ENCODE data around the gene PRIMPOL.

DNA sequence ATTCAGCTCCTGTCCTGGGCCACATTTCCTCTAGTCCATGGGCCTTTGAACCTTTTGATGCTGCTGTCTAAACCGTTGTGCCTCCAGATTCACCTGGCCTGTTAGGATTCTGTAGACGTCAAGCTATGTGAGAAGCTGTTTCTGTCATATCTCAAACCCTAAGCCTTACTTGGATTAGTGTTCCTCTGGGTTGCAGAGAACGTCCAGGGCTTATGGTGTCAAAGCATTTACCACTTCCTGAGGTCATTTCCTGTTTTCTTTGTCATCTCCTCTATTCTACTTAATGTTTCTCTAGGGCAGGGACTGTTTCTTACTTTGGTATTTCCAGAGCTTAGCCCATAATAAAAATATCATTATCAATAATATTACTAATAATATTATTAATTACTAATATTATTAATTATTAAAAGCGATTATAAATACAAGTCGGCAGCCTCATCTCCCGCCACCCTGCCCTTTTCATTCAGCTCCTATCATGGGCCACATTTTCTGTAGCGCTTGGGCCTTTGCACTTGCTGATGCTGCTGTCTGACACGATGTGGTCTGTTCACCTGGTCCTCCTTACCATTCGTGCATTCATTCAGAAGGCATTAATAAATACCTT is 19.1 kb downstream of the PRIMPOL start:
- TF ChIP-seq SUZ12 (IDR thresholded peaks at IDR 0.05; ENCODE audit: extremely low read depth, insufficient read depth, insufficient read length): no peak
- no peak for TF ChIP-seq YY1 (IDR thresholded peaks at IDR 0.05; ENCODE audit: insufficient read depth, insufficient read length)
- TF ChIP-seq ZNF274 (IDR thresholded peaks at IDR 0.05; ENCODE audit: low read depth, low read length): no peak

All from NT2/D1 (cell line).